ENCODE results near the gene CDC37L1. TPM values are rescaled to one million over a fixed set of nuclear protein-coding genes. Genes with fewer than 3 reads are reported as not detected.

The CDC37L1 gene
- total RNA-seq, result 15.5 and 16.6 TPM in 2 replicates
- long read RNA-seq, transcript CDC37L1-201 (7 exons, 3,502 nt), result major isoform, 81 of 95 reads
- long read RNA-seq, partial matches to known transcripts, result 5 of 95 reads
- long read RNA-seq, other reads (novel, unspliced or antisense), result 8 of 95 reads

- no peaks in the 10 kb centered on the region for H3K9me3 Mint-ChIP-seq (ENCODE audit: low read depth)
- H3K4me3 Mint-ChIP-seq (ENCODE audit: low read depth), result no peak within 1 kb of the TSS
- H3K27me3 Mint-ChIP-seq, result no peaks in the 10 kb centered on the region
- TF ChIP-seq CTCF (IDR thresholded peaks at IDR 0.05; ENCODE audit: unreplicated experiment), result peak; percentile 77
- H3K4me1 Mint-ChIP-seq (ENCODE audit: low read depth), result peaks cover 7% of the 10 kb centered on the region
- no peaks in the 10 kb centered on the region for H3K36me3 Mint-ChIP-seq (ENCODE audit: insufficient read depth)
- H3K27ac Mint-ChIP-seq, result no peak within 1 kb of the TSS
- peak; percentile 97 for DNase-seq (ENCODE audit: low spot score, unreplicated experiment)
These were observed at the start of gene CDC37L1 for GRCh38 chr9:4679268-4680172. TSS of gene CDC37L1 (plus strand) at chr9:4679569. CDS start at chr9:4679768, 199 bp downstream.

GRCh38 chr9:4630836-4631235 lies 48.5 kb upstream of the CDC37L1 start:
- no peaks in the 10 kb centered on the region for H3K9me3 Mint-ChIP-seq (ENCODE audit: low read depth)
- H3K27me3 Mint-ChIP-seq, result no peaks in the 10 kb centered on the region
- TF ChIP-seq CTCF (IDR thresholded peaks at IDR 0.05; ENCODE audit: unreplicated experiment), result no peak
- no peaks in the 10 kb centered on the region for H3K4me1 Mint-ChIP-seq (ENCODE audit: low read depth)
- H3K36me3 Mint-ChIP-seq (ENCODE audit: insufficient read depth), result peaks cover 2% of the 10 kb centered on the region
- no peak overlapping the region for H3K27ac Mint-ChIP-seq
- DNase-seq (ENCODE audit: low spot score, unreplicated experiment), result no peak
- H3K4me3 Mint-ChIP-seq (ENCODE audit: low read depth), result no peak overlapping the region

GRCh38 chr9:4638968-4639367 lies 40.4 kb upstream of the CDC37L1 start:
- Mint-ChIP-seq H3K9me3 (ENCODE audit: low read depth) (no peaks in the 10 kb centered on the region), H3K4me1 (ENCODE audit: low read depth) (peaks cover 2% of the 10 kb centered on the region), H3K4me3 (ENCODE audit: low read depth) (no peak overlapping the region), H3K36me3 (ENCODE audit: insufficient read depth) (no peaks in the 10 kb centered on the region), H3K27me3 (no peaks in the 10 kb centered on the region), H3K27ac (no peak overlapping the region)
- DNase-seq (ENCODE audit: low spot score, unreplicated experiment), result no peak
- TF ChIP-seq CTCF (IDR thresholded peaks at IDR 0.05; ENCODE audit: unreplicated experiment), result no peak

GRCh38 chr9:4639420-4639819 lies 39.9 kb upstream of the CDC37L1 start:
- H3K4me1 Mint-ChIP-seq (ENCODE audit: low read depth), result peaks cover 2% of the 10 kb centered on the region
- no peaks in the 10 kb centered on the region for H3K36me3 Mint-ChIP-seq (ENCODE audit: insufficient read depth)
- no peak for TF ChIP-seq CTCF (IDR thresholded peaks at IDR 0.05; ENCODE audit: unreplicated experiment)

GRCh38 chr9:4640027-4640426 lies 39.3 kb upstream of the CDC37L1 start:
- H3K27ac Mint-ChIP-seq, result no peak overlapping the region
- H3K9me3 Mint-ChIP-seq (ENCODE audit: low read depth), result no peaks in the 10 kb centered on the region
- H3K4me1 Mint-ChIP-seq (ENCODE audit: low read depth), result peaks cover 2% of the 10 kb centered on the region
- H3K4me3 Mint-ChIP-seq (ENCODE audit: low read depth), result no peak overlapping the region
- DNase-seq (ENCODE audit: low spot score, unreplicated experiment), result no peak
- no peaks in the 10 kb centered on the region for H3K36me3 Mint-ChIP-seq (ENCODE audit: insufficient read depth)
- TF ChIP-seq CTCF (IDR thresholded peaks at IDR 0.05; ENCODE audit: unreplicated experiment), result peak; percentile 64
- H3K27me3 Mint-ChIP-seq, result no peaks in the 10 kb centered on the region

More at GRCh38 chr9:4639420-4639819, 39.9 kb upstream of the CDC37L1 start:
- no peak for DNase-seq (ENCODE audit: low spot score, unreplicated experiment)
- Mint-ChIP-seq H3K4me3 (ENCODE audit: low read depth) (no peak overlapping the region), H3K27ac (no peak overlapping the region), H3K9me3 (ENCODE audit: low read depth) (no peaks in the 10 kb centered on the region), H3K27me3 (no peaks in the 10 kb centered on the region)
